ENCODE measurements around the gene MOCOS. TPM values are rescaled to one million over a fixed set of nuclear protein-coding genes. Genes with fewer than 3 reads are reported as not detected.

Gene MOCOS
- total and polyA plus RNA-seq, 8 donors = 0.45 to 4.6 (median 2.7) TPM

DNA sequence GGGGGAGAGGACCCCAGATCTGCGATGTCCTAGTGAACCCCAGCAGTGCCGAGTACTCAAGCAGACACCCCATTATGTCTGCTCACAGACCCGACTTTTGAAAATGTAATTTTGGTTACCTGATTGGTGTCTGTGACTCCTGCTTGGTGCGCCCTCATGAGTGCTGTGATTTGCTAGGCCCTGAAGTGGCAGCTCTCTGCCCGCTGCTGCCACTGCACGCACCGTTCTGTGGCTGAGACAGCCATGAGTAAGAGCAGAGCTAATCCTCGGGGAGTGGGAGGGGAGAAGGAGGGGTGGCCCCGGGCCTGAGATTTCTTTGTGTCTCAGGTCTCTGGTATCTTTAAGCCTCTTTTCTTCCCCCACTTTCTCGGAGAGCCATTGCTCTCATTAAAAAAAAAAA, 128.4 kb downstream of the MOCOS start:
- Histone ChIP-seq H3K4me1 (no peaks in the 10 kb centered on the region), H3K9me3 (peaks cover 0 to 23% (median 16%) of the 10 kb centered on the region in 4 donors), H3K27me3 (peaks cover 0 to 10% (median 6%) of the 10 kb centered on the region in 3 donors), H3K36me3 (no peaks in the 10 kb centered on the region), H3K27ac (no peak overlapping the region), H3K4me3 (no peak overlapping the region)
- DNase-seq = no peak
- 67 to 77% (median 72%) methylated on average over 10 of the region's 10 CpGs for WGBS, 5 donors
- TF ChIP-seq, protein P1, sequence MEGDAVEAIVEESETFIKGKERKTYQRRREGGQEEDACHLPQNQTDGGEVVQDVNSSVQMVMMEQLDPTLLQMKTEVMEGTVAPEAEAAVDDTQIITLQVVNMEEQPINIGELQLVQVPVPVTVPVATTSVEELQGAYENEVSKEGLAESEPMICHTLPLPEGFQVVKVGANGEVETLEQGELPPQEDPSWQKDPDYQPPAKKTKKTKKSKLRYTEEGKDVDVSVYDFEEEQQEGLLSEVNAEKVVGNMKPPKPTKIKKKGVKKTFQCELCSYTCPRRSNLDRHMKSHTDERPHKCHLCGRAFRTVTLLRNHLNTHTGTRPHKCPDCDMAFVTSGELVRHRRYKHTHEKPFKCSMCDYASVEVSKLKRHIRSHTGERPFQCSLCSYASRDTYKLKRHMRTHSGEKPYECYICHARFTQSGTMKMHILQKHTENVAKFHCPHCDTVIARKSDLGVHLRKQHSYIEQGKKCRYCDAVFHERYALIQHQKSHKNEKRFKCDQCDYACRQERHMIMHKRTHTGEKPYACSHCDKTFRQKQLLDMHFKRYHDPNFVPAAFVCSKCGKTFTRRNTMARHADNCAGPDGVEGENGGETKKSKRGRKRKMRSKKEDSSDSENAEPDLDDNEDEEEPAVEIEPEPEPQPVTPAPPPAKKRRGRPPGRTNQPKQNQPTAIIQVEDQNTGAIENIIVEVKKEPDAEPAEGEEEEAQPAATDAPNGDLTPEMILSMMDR (IDR thresholded peaks at IDR 0.05) = no peak
- no peak for TF ChIP-seq EP300 (IDR thresholded peaks at IDR 0.05)
- no peak for TF ChIP-seq POLR2AphosphoS5 (IDR thresholded peaks at IDR 0.05)
- no peak for TF ChIP-seq POLR2A (IDR thresholded peaks at IDR 0.05)
- intact Hi-C loops (cut with DNase I; ENCODE audit: low total_unique reads) = no loop called here

DNA sequence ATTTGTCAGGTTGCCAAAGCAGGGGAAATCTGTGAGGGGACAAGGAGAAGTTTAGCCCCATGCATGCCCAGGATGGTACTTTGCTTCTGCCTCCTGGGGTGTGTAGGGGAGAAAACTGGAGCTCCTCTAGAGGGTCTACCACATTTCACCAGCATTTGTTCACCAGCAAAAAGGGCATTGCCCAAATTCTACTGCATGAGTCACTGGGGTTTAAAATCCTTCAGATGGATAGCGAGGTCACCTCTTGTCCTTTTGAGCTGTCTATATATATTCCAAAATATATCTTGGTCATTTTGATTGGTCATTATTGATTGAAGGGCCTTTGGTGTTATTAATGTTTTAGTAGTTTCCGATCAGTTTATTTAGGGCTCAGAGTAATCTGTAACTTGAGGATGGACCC, 128.9 kb downstream of the MOCOS start:
- intact Hi-C loops (cut with DNase I; ENCODE audit: low total_unique reads) = no loop called here
- TF ChIP-seq POLR2A (IDR thresholded peaks at IDR 0.05) (no peak), POLR2AphosphoS5 (IDR thresholded peaks at IDR 0.05) (no peak), EP300 (IDR thresholded peaks at IDR 0.05) (no peak)
- TF ChIP-seq, protein P1 (IDR thresholded peaks at IDR 0.05) = no peak
- no peak for DNase-seq
- Histone ChIP-seq H3K4me3 (no peak overlapping the region), H3K27ac (no peak overlapping the region), H3K9me3 (peaks cover 0 to 23% (median 16%) of the 10 kb centered on the region in 4 donors), H3K27me3 (peaks cover 0 to 10% (median 6%) of the 10 kb centered on the region in 3 donors), H3K36me3 (no peaks in the 10 kb centered on the region), H3K4me1 (no peaks in the 10 kb centered on the region)
- 84 to 93% (median 88%) methylated on average over 2 of the region's 2 CpGs for WGBS, 5 donors

Other genes starting within 250 kb of the MOCOS start
- 10 to 100 TPM; 25.1 to 75.9 (median 58.7) TPM for gene RPRD1A, start 119.9 kb upstream of the MOCOS start, total RNA-seq
- gene RPRD1A, start 119.9 kb upstream of the MOCOS start, polyA plus RNA-seq = 10 to 100 TPM; 18.1 to 19.3 (median 18.2) TPM
- 10 to 100 TPM in 4 of 5 donors, 1 to 10 TPM in 1; 5.3 to 33.9 (median 22.6) TPM for gene SLC39A6, start 58.2 kb upstream of the MOCOS start, total RNA-seq
- 1 to 10 TPM; 4.0 to 7.7 (median 6.5) TPM for gene SLC39A6, start 58.2 kb upstream of the MOCOS start, polyA plus RNA-seq
- gene ELP2, start 57.6 kb upstream of the MOCOS start, total RNA-seq = 100 to 1,000 TPM in 2 of 5 donors, 10 to 100 TPM in 3; 24.1 to 278 (median 87.5) TPM
- 10 to 100 TPM; 55.8 to 69.2 (median 56.5) TPM for gene ELP2, start 57.6 kb upstream of the MOCOS start, polyA plus RNA-seq
- gene FHOD3, start 110.2 kb downstream of the MOCOS start, total RNA-seq = 1 to 10 TPM in 4 of 5 donors, under 1 TPM in 1; under 0.01 to 9.1 (median 7.5) TPM
- gene FHOD3, start 110.2 kb downstream of the MOCOS start, polyA plus RNA-seq = 1 to 10 TPM; 1.7 to 4.4 (median 2.1) TPM